HCT116 (cell line): ENCODE results near the gene IL18R1.

Source experiments
- EGR1 ChIP-seq: IDR thresholded peaks from 2 replicates; pipeline ENCODE4 v1.6.1; 2012; ENCODE audit warnings: low read depth
- EZH2 ChIP-seq: fragments of 200-600 bp; sonication (generic); IDR thresholded peaks from 2 replicates; pipeline ENCODE4 v1.6.1; 2017; ENCODE audit warnings: antibody characterized with exemption, mixed run types
- EZH2phosphoT487 ChIP-seq: fragments of 200-600 bp; IDR thresholded peaks from 2 replicates; pipeline ENCODE4 v1.6.1; 2018; ENCODE audit warnings: antibody characterized with exemption, borderline replicate concordance
- POLR2A ChIP-seq: IDR thresholded peaks from 2 replicates; pipeline ENCODE4 v1.7.0; 2011; ENCODE audit warnings: borderline replicate concordance; ENCODE audit not compliant: insufficient read depth, insufficient read length; ENCODE audit errors: extremely low read depth
- POLR2AphosphoS5 ChIP-seq: IDR thresholded peaks from 2 replicates; pipeline ENCODE4 v1.6.1; 2011; ENCODE audit warnings: mild to moderate bottlenecking, low read depth, low read length, moderate library complexity
- YY1 ChIP-seq: IDR thresholded peaks from 2 replicates; pipeline ENCODE4 v1.6.1; 2011; ENCODE audit warnings: low read length, low read depth, moderate library complexity, mild to moderate bottlenecking; ENCODE audit not compliant: insufficient replicate concordance; ENCODE audit errors: extremely low read depth
- TF ChIP-seq, protein P1 (sequence below), 3 experiments: fragments of 200-600 bp in 1 of 3; sonication (generic) in 1 of 3; IDR thresholded peaks in 2 of 3; conservative IDR thresholded peaks in 1 of 3; 2 replicates each; pipeline ENCODE4 v1.5.1; 2012 to 2017; ENCODE audit warnings: low read depth in 2 of 3, low read length in 2 of 3, antibody characterized with exemption in 1 of 3, borderline replicate concordance in 1 of 3, control low read depth in 1 of 3, mild to moderate bottlenecking in 1 of 3, mixed read lengths in 1 of 3, mixed run types in 1 of 3, moderate library complexity in 1 of 3; ENCODE audit not compliant: insufficient read depth in 1 of 3
- TF ChIP-seq, protein P2 (sequence below): IDR thresholded peaks from 2 replicates; pipeline ENCODE4 v1.6.1; 2012

DNA sequence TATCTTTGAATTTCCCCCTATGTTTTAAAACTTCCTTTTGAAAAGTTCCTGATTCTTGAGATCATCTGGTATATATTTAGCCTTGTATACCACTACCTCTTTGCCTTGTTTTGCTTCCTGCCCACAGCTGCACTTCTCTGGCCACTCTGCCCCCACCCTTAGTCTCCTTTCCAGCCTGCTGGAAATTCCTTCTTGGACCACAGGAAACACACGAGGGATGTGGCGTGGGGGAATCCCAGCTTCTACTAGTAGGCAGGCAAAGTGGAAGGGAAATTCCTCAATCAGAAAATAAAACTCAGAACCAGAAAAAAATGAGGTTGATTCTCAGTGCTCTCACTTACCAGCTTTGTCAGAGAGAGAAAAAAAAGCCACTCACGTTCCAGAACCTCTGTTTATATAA lies 80.7 kb downstream of the IL18R1 start:
- no peak for TF ChIP-seq EGR1
- TF ChIP-seq, protein P1, sequence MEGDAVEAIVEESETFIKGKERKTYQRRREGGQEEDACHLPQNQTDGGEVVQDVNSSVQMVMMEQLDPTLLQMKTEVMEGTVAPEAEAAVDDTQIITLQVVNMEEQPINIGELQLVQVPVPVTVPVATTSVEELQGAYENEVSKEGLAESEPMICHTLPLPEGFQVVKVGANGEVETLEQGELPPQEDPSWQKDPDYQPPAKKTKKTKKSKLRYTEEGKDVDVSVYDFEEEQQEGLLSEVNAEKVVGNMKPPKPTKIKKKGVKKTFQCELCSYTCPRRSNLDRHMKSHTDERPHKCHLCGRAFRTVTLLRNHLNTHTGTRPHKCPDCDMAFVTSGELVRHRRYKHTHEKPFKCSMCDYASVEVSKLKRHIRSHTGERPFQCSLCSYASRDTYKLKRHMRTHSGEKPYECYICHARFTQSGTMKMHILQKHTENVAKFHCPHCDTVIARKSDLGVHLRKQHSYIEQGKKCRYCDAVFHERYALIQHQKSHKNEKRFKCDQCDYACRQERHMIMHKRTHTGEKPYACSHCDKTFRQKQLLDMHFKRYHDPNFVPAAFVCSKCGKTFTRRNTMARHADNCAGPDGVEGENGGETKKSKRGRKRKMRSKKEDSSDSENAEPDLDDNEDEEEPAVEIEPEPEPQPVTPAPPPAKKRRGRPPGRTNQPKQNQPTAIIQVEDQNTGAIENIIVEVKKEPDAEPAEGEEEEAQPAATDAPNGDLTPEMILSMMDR (IDR thresholded peaks at IDR 0.05 in 2 of 3, conservative IDR thresholded peaks at IDR 0.05 in 1 of 3; ENCODE audit: borderline replicate concordance in 1 of 3, insufficient read depth in 1 of 3, low read depth in 2 of 3, low read length in 2 of 3), result no peak
- TF ChIP-seq POLR2AphosphoS5, result no peak
- TF ChIP-seq YY1, result no peak
- no peak for TF ChIP-seq POLR2A
- TF ChIP-seq, protein P2, sequence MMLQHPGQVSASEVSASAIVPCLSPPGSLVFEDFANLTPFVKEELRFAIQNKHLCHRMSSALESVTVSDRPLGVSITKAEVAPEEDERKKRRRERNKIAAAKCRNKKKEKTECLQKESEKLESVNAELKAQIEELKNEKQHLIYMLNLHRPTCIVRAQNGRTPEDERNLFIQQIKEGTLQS, result no peak
- no peak for TF ChIP-seq EZH2phosphoT487
- no peak for TF ChIP-seq EZH2
